DLD1 (cell line): ENCODE data around the gene CEP57L1.
"Not testable (repeated sequence)": the region's sequence is repeated elsewhere in the genome, so short reads cannot be mapped to it uniquely, and the experiment has no call there.

Experiments used
- in situ Hi-C: cut with HindIII; loops from 2 replicates; pipeline ENCODE4 v1.10.0; 2017; ENCODE audit warnings: low sequenced_read_pairs

Gene CEP57L1

GRCh38 chr6:109165392-109165974 lies 70.2 kb downstream of the CEP57L1 start:
- in situ Hi-C loops: no loop called here

- in situ Hi-C loops: no loop called here
Observed at GRCh38 chr6:109166673-109167072, 71.4 kb downstream of the CEP57L1 start.

- in situ Hi-C loops: no loop called here
Observed at GRCh38 chr6:109167562-109167961, 72.3 kb downstream of the CEP57L1 start.

- in situ Hi-C loops: no loop called here
Observed at GRCh38 chr6:109170333-109170732, 75.0 kb downstream of the CEP57L1 start.

- in situ Hi-C loops: no loop called here
Observed at GRCh38 chr6:109172101-109172746, 76.9 kb downstream of the CEP57L1 start.

- in situ Hi-C loops: no loop called here
Observed at GRCh38 chr6:109174916-109175315, 79.6 kb downstream of the CEP57L1 start.

GRCh38 chr6:109178921-109179320 lies 83.6 kb downstream of the CEP57L1 start:
- in situ Hi-C loops: no loop called here

- in situ Hi-C loops: no loop called here
Observed at GRCh38 chr6:109179507-109179906, 84.2 kb downstream of the CEP57L1 start.

GRCh38 chr6:109182578-109182977 lies 87.3 kb downstream of the CEP57L1 start:
- in situ Hi-C loops: no loop called here

GRCh38 chr6:109183109-109183650 lies 87.9 kb downstream of the CEP57L1 start:
- in situ Hi-C loops: no loop called here

GRCh38 chr6:109184638-109185037 lies 89.3 kb downstream of the CEP57L1 start:
- in situ Hi-C loops: no loop called here

GRCh38 chr6:109186012-109186411 lies 90.7 kb downstream of the CEP57L1 start:
- in situ Hi-C loops: no loop called here

GRCh38 chr6:109187399-109188114 lies 92.2 kb downstream of the CEP57L1 start:
- in situ Hi-C loops: no loop called here

- in situ Hi-C loops: no loop called here
Observed at GRCh38 chr6:109188115-109188411, 92.8 kb downstream of the CEP57L1 start.

- in situ Hi-C loops: not testable (repeated sequence)
Observed at GRCh38 chr6:109191368-109191767, 96.1 kb downstream of the CEP57L1 start.

- in situ Hi-C loops: no loop called here
Observed at GRCh38 chr6:109192865-109193264, 97.6 kb downstream of the CEP57L1 start.

GRCh38 chr6:109194880-109195279 lies 99.6 kb downstream of the CEP57L1 start:
- in situ Hi-C loops: no loop called here

GRCh38 chr6:109197061-109197460 lies 101.8 kb downstream of the CEP57L1 start:
- in situ Hi-C loops: no loop called here

- in situ Hi-C loops: no loop called here
Observed at GRCh38 chr6:109202409-109203264, 107.3 kb downstream of the CEP57L1 start.

GRCh38 chr6:109204511-109204910 lies 109.2 kb downstream of the CEP57L1 start:
- in situ Hi-C loops: no loop called here

GRCh38 chr6:109212683-109213082 lies 117.4 kb downstream of the CEP57L1 start:
- in situ Hi-C loops: no loop called here
